Caki2 (cell line): Measurements from ENCODE around the gene ELFN1. TPM values are rescaled to one million over a fixed set of nuclear protein-coding genes. Genes with fewer than 3 reads are reported as not detected.
"Not testable (repeated sequence)": the region's sequence is repeated elsewhere in the genome, so short reads cannot be mapped to it uniquely, and the experiment has no call there.

Source experiments
- DNase-seq: peaks from one replicate; pipeline ENCODE4 v3.0.0-alpha.2; 2015; ENCODE audit warnings: low read depth
- in situ Hi-C: cut with HindIII; loops from 2 replicates; pipeline ENCODE4 v1.10.0; 2016; ENCODE audit warnings: low sequenced_read_pairs, low pct_unique_long_range_greater_than_20kb, mixed read lengths
- total RNA-seq: library from RNA; depleted of rRNA; stranded (reverse); fragments of >200 nt; shearing (Covaris generic); gene quantifications from 2 replicates; pipeline ENCODE4 v1.2.3, GENCODE V29; 2014; ENCODE audit warnings: low replicate concordance

Gene ELFN1
- total RNA-seq, 1 experiment from 2014 or later: not detected

- in situ Hi-C loops: no loop called here
- no peak for DNase-seq
These were observed 82.0 kb downstream of the ELFN1 start for GRCh38 chr7:1752111-1752510.

GRCh38 chr7:1752771-1753563 is 82.9 kb downstream of the ELFN1 start:
- in situ Hi-C loops: no loop called here
- DNase-seq: no peak

GRCh38 chr7:1753564-1753867 is 83.4 kb downstream of the ELFN1 start:
- in situ Hi-C loops: no loop called here
- DNase-seq: no peak

- in situ Hi-C loops: no loop called here
These were observed 84.3 kb downstream of the ELFN1 start for GRCh38 chr7:1754345-1754908.

DNA sequence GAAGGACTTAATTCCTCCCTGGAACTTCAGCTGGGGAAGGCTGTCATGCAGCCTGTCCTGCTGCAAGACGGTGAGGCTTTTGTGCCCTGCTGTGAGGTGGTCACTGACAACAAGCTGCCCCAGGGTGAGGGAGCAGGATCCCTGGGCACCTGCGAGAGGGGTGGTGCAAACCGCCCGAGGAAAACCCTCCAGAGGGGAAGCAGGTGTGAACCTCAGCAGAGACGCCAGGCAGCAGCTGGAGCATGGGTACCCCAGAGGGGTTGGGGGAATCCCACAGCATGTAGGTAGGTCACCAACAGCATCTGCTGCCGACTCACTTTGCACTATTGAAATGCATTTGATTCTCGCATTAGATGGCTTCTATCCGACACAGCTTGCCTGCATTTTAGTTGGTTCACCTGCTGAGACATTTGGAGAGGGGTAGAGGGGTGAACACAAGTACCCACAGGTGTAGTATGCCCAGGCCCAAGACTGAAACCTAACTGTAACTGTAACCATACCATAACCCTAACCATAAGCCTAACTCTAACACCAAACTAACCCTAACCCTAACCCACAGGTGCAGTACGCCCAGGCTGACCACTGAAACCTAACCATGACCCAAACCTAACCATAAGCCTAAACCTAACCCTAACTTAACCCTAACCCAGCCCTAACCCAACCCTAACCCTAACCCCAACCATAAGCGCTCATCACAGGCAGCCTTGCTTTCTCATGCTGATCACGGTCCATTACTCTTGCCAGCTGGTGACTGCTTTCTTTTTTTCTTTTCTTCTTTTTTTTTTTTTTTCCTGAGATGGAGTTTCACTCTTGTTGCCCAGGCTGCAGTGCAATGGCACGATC is 85.9 kb downstream of the ELFN1 start:
- no peak for DNase-seq
- in situ Hi-C loops: no loop called here

More at GRCh38 chr7:1754345-1754908, 84.3 kb downstream of the ELFN1 start:
- no peak for DNase-seq

DNA sequence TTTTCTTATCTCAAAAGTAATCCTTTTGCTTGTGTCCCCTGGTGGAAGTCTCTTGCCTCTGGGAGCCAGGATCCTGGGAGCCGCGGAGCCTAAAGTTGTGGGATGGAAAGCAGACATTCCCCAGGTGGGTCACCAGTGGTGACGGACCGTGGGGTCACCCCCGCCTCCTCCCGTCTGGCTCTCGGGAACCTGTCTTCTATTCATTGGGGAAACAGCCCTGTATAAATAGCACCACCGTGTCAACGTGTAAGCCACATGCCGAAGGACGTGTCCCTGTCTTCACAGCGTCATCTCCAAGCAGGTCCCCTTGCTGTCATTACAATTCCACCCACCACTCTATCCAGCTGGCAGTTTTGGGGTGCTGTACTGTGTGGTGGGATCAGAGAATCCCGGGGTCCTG is 87.5 kb downstream of the ELFN1 start:
- in situ Hi-C loops: no loop called here
- no peak for DNase-seq

DNA sequence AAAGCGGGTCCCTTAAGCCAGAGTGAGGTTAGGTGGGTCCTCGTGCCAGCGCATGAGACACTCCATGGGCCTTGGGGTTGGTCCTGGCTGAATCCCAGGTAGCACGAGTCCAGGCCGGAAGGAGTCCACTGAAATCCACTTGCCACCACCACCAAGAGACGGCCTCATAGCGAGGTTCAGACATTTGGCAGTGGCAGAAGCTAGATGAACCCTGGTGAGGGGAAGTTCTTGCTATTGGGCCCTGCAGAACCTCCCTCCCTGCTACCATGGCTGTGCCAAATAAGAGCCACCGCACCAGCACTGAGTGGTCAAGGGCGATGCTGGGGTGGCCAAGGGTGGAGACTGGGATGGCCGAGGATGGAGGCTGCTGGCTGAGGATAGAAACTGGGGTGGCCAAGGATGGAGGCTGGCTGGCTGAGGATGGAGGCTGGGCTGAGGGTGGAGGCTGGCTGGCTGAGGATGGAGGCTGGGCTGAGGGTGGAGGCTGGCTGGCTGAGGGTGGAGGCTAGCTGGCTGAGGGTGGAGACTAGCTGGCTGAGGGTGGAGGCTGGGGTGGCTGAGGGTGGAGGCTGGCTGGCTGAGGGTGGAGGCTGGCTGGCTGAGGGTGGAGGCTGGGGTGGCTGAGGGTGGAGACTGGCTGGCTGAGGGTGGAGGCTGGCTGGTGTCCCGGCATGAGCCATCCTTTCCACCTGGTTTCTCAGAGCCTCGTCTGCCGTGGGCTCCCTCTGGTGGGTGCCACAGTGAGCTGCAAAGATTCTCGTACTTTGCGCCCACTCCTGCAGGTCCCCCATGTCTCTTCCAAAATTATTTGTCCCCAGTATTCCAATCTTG is 88.2 kb downstream of the ELFN1 start:
- peak; percentile 23 for DNase-seq
- in situ Hi-C loops: no loop called here

GRCh38 chr7:1758859-1759521 is 88.9 kb downstream of the ELFN1 start:
- DNase-seq: no peak
- in situ Hi-C loops: no loop called here

DNA sequence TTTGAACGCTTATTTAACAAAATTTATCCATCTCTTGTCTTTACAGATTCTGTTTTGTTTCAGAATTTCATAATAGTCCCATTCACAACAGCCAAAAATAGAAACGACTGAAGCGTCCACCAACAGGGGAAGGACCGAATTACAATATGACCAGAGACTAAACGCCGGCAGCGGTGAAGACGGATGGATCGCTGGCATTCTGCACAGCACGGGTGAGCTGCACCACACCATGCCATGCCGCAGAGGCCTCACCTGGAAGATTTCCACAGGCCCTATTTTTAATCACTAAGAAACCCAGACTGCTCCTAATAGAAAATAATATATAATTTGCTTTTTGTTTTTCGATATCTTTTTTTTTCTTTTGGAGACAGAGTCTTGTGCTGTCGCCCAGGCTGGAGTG is 91.0 kb downstream of the ELFN1 start:
- DNase-seq: no peak
- in situ Hi-C loops: no loop called here

DNA sequence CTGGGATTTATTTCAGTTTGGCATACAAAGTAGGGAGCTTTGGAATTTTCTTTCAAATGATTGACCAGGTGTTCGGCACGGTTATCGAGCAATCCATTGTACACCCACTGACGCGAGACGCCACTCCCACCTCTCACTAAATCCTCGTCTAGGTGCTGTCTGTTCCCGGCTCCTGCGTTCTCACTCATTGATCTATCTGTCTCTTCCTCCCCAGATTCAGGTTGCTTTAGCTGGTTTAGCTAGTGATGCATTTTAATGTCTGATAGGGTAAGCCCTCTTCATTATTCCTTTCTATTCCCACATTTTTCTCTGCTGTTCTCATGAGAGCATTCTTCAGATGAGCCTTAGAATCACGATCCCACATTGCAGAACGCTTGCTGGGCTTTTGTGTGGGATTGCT is 91.7 kb downstream of the ELFN1 start:
- in situ Hi-C loops: no loop called here
- DNase-seq: no peak

DNA sequence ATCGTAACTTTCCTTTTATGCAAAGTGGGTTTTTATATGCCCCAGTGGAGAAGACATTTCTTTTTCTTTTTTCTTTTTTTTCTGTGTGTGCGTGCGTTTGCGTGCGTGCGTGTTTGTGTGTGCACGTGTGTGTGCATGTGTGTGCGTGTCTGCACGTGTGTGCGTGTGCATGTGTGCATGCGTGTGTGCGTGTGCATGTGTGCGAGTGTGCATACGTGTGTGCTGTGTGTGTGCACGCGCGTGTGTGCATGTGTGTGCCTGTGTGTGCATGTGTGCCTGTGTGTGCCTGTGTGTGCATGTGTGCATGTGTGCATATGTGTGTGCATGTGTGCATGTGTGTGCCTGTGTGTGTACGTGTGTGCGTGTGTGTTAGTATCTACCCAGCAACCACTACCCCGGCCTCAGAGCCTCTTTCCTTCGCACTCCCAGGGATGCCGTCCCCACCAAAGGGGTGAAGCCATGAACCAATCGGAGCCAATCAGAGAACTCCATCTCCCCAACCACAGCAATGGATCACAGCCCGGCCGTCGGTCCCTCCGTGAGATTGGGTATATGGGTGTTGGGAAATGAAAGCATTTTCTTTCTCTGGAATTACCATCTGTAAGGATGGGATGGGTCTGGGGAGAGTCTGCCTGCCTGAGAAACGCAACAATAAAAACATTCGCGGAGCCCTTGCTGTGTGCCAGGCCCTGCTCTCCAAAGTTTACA is 92.3 kb downstream of the ELFN1 start:
- in situ Hi-C loops: no loop called here
- DNase-seq: no peak

DNA sequence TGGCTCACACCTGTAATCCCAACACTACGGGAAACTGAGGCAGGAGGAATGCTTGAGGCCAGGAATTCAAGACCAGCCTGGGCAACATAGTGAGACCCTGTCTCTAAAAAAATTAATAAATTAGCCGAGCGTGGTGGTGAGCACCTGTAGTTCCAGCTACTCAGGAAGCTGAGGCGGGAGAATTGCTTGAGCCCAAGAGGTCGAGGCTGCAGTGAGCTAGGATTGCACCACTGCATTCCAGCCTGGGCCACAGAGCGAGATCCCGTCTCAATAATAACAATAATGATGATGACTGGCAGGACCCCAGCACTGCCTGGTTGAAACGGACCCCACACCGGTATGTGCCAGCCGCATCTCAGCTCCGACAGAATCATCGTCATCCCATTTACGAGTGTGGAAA is 93.0 kb downstream of the ELFN1 start:
- in situ Hi-C loops: no loop called here
- DNase-seq: no peak

- DNase-seq, in situ Hi-C loops: not testable (repeated sequence)
These were observed 93.8 kb downstream of the ELFN1 start for GRCh38 chr7:1763911-1764310.

DNA sequence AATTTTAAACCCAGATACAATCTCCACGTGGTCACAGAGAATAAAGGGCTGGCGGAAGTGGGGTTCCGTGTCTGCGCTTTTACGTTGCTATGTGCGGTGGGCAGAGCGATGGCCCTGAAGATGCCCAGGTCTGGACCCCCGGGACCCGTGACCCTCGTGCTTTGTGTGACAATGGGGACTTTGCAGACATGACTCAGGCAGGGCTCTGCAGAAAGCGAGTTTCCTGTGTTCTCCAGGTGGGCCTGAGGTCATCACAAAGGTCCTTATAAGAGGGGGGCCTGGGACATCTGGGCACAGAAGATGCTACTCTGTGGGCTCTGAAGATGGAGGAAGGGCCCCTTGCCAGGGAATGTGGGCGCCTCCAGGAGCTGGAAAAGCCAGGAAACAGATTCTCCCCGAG is 95.3 kb downstream of the ELFN1 start:
- in situ Hi-C loops: no loop called here
- DNase-seq: no peak

GRCh38 chr7:1767524-1767923 is 97.4 kb downstream of the ELFN1 start:
- in situ Hi-C loops: no loop called here
- no peak for DNase-seq

- no peak for DNase-seq
- in situ Hi-C loops: no loop called here
These were observed 98.8 kb downstream of the ELFN1 start for GRCh38 chr7:1768832-1769231.

- in situ Hi-C loops: no loop called here
- DNase-seq: no peak
These were observed 99.5 kb downstream of the ELFN1 start for GRCh38 chr7:1769286-1770200.
